Astrocyte (in vitro differentiated cells and primary cell): ENCODE results near the gene STRN4. TPM values are rescaled to one million over a fixed set of nuclear protein-coding genes. Genes with fewer than 3 reads are reported as not detected.

Experiments used
- DNase-seq: peaks from one replicate; pipeline ENCODE4 v3.0.0-alpha.2; 2010; ENCODE audit warnings: low read depth
- FAIRE-seq: peaks from 2 replicates; lab custom pipeline; 2011; peaks lifted over from hg19 to GRCh38; lab: Jason Lieb, UNC
- H2AFZ ChIP-seq: 2 replicates; pipeline ENCODE4 v1.6.0; 2012; ENCODE audit warnings: low read depth, low read length, inconsistent platforms
- H3K27ac ChIP-seq: 2 replicates; pipeline ENCODE4 v1.5.1; 2011; ENCODE audit warnings: low read depth, low read length, inconsistent platforms
- H3K27me3 ChIP-seq: 2 replicates; pipeline ENCODE4 v1.6.0; 2011; ENCODE audit warnings: low read length, inconsistent platforms; ENCODE audit not compliant: insufficient read depth
- H3K36me3 ChIP-seq: 2 replicates; pipeline ENCODE4 v1.5.1; 2011; ENCODE audit warnings: low read length, inconsistent platforms; ENCODE audit not compliant: insufficient read depth
- H3K4me1 ChIP-seq: 2 replicates; pipeline ENCODE4 v1.5.1; 2011; ENCODE audit warnings: low read length, inconsistent platforms; ENCODE audit not compliant: insufficient read depth
- H3K4me2 ChIP-seq: 2 replicates; pipeline ENCODE4 v1.6.0; 2012; ENCODE audit warnings: low read length, inconsistent platforms
- H3K4me3 ChIP-seq: 2 replicates; pipeline ENCODE4 v1.5.1; 2011; ENCODE audit warnings: low read depth, mild to moderate bottlenecking, low read length, inconsistent platforms; ENCODE audit not compliant: insufficient read depth
- H3K79me2 ChIP-seq: 2 replicates; pipeline ENCODE4 v1.6.0; 2012; ENCODE audit warnings: mild to moderate bottlenecking, low read length, inconsistent platforms; ENCODE audit not compliant: insufficient read depth
- H3K9ac ChIP-seq: 2 replicates; pipeline ENCODE4 v1.6.0; 2012; ENCODE audit warnings: mild to moderate bottlenecking, low read length, inconsistent platforms
- H3K9me3 ChIP-seq: 2 replicates; pipeline ENCODE4 v1.5.1; 2012; ENCODE audit warnings: low read depth, mild to moderate bottlenecking, low read length, inconsistent platforms; ENCODE audit not compliant: insufficient read depth
- H4K20me1 ChIP-seq: 2 replicates; pipeline ENCODE4 v1.6.0; 2012; ENCODE audit warnings: low read length, inconsistent platforms; ENCODE audit not compliant: insufficient read depth
- H3K27ac Mint-ChIP-seq: one replicate; pipeline ENCODE4 v1.8.0; 2021; ENCODE audit warnings: mild to moderate bottlenecking, mixed read lengths; ENCODE audit not compliant: unreplicated experiment
- H3K27me3 Mint-ChIP-seq: one replicate; pipeline ENCODE4 v1.8.0; 2021; ENCODE audit warnings: low read depth, mixed read lengths; ENCODE audit not compliant: unreplicated experiment
- H3K36me3 Mint-ChIP-seq: one replicate; pipeline ENCODE4 v1.8.0; 2021; ENCODE audit warnings: low read depth, mixed read lengths; ENCODE audit not compliant: unreplicated experiment
- H3K4me1 Mint-ChIP-seq: one replicate; pipeline ENCODE4 v1.8.0; 2021; ENCODE audit warnings: low read depth, mixed read lengths; ENCODE audit not compliant: unreplicated experiment
- H3K4me3 Mint-ChIP-seq: one replicate; pipeline ENCODE4 v1.8.0; 2021; ENCODE audit warnings: mild to moderate bottlenecking, moderate library complexity, mixed read lengths; ENCODE audit not compliant: unreplicated experiment
- H3K9me3 Mint-ChIP-seq: one replicate; pipeline ENCODE4 v1.8.0; 2021; ENCODE audit warnings: mild to moderate bottlenecking, mixed read lengths; ENCODE audit not compliant: unreplicated experiment
- CTCF ChIP-seq: IDR thresholded peaks from 2 replicates; pipeline ENCODE4 v1.5.1; 2011; ENCODE audit warnings: low read depth, mild to moderate bottlenecking, inconsistent platforms, low read length, moderate library complexity; ENCODE audit not compliant: insufficient read depth
- EZH2 ChIP-seq: IDR thresholded peaks from 2 replicates; pipeline ENCODE4 v1.6.1; 2012; ENCODE audit warnings: mild to moderate bottlenecking, low read length, inconsistent platforms; ENCODE audit not compliant: insufficient read depth
- total RNA-seq: library from RNA; stranded (reverse); gene quantifications from 2 replicates; pipeline ENCODE4 v1.2.1, GENCODE V29; 2021

STRN4 gene
- total RNA-seq, 1 donor from 2014 or later = 80.8 TPM

- H2AFZ ChIP-seq = no peak overlapping the region
- H3K4me3 ChIP-seq = peak overlapping the region; percentile 82
- DNase-seq (no peak), FAIRE-seq (no peak)
- no peaks in the 10 kb centered on the region for H3K27me3 Mint-ChIP-seq
- H3K36me3 Mint-ChIP-seq = peaks cover 5% of the 10 kb centered on the region
- peaks cover 18% of the 10 kb centered on the region for H3K4me1 ChIP-seq
- no peak for TF ChIP-seq EZH2
- no peak for TF ChIP-seq CTCF
- H3K79me2 ChIP-seq = peaks cover 64% of the 10 kb centered on the region
- H3K27ac Mint-ChIP-seq = peak overlapping the region; percentile 80
- no peaks in the 10 kb centered on the region for H3K27me3 ChIP-seq
- peak overlapping the region; percentile 98 for H3K4me2 ChIP-seq
- H3K4me3 Mint-ChIP-seq = peak overlapping the region; percentile 98
- peaks cover 62% of the 10 kb centered on the region for H4K20me1 ChIP-seq
- H3K27ac ChIP-seq = no peak overlapping the region
- H3K36me3 ChIP-seq = no peaks in the 10 kb centered on the region
- H3K9me3 Mint-ChIP-seq = no peaks in the 10 kb centered on the region
- peak overlapping the region; percentile 93 for H3K9ac ChIP-seq
- H3K4me1 Mint-ChIP-seq = peaks cover 7% of the 10 kb centered on the region
- no peaks in the 10 kb centered on the region for H3K9me3 ChIP-seq
Measured at GRCh38 chr19:46745030-46745429, 1.2 kb downstream of the STRN4 start.

- DNase-seq (no peak), FAIRE-seq (no peak)
- Mint-ChIP-seq H3K27me3 (no peaks in the 10 kb centered on the region), H3K36me3 (peaks cover 7% of the 10 kb centered on the region), H3K9me3 (no peaks in the 10 kb centered on the region), H3K4me3 (peak overlapping the region; percentile 98), H3K27ac (no peak overlapping the region), H3K4me1 (peaks cover 10% of the 10 kb centered on the region)
- Histone ChIP-seq H3K4me2 (peak overlapping the region; percentile 98), H3K9me3 (no peaks in the 10 kb centered on the region), H3K27ac (no peak overlapping the region), H2AFZ (no peak overlapping the region), H3K4me1 (peaks cover 18% of the 10 kb centered on the region), H3K27me3 (no peaks in the 10 kb centered on the region), H4K20me1 (peaks cover 70% of the 10 kb centered on the region), H3K9ac (no peak overlapping the region), H3K36me3 (no peaks in the 10 kb centered on the region), H3K4me3 (no peak overlapping the region), H3K79me2 (peaks cover 73% of the 10 kb centered on the region)
- TF ChIP-seq CTCF = no peak
- TF ChIP-seq EZH2 = no peak
Measured at GRCh38 chr19:46744005-46744691, 2.1 kb downstream of the STRN4 start.

- H4K20me1 ChIP-seq = peaks cover 79% of the 10 kb centered on the region
- no peak overlapping the region for H3K4me2 ChIP-seq
- H3K79me2 ChIP-seq = peaks cover 84% of the 10 kb centered on the region
- no peak for TF ChIP-seq EZH2
- TF ChIP-seq CTCF = no peak
- DNase-seq (no peak), FAIRE-seq (no peak)
- no peak overlapping the region for H2AFZ ChIP-seq
- H3K4me1 ChIP-seq = peaks cover 18% of the 10 kb centered on the region
- Mint-ChIP-seq H3K36me3 (peaks cover 7% of the 10 kb centered on the region), H3K9me3 (no peaks in the 10 kb centered on the region), H3K27me3 (no peaks in the 10 kb centered on the region), H3K27ac (no peak overlapping the region), H3K4me3 (no peak overlapping the region), H3K4me1 (peaks cover 10% of the 10 kb centered on the region)
- H3K4me3 ChIP-seq = no peak overlapping the region
- no peak overlapping the region for H3K27ac ChIP-seq
- H3K9ac ChIP-seq = no peak overlapping the region
- no peaks in the 10 kb centered on the region for H3K9me3 ChIP-seq
- peaks cover 5% of the 10 kb centered on the region for H3K36me3 ChIP-seq
- H3K27me3 ChIP-seq = no peaks in the 10 kb centered on the region
Measured at GRCh38 chr19:46742926-46743480, 3.2 kb downstream of the STRN4 start.
